PC-9 (cell line): Measurements from ENCODE around the gene ARHGAP45. TPM values are rescaled to one million over a fixed set of nuclear protein-coding genes. Genes with fewer than 3 reads are reported as not detected.

Experiments used
- BruUV-seq: library from RNA; stranded (reverse); fragments of 400-500 nt; replicated peaks from 2 replicates; lab custom pipeline; 2021; lab: Mats Ljungman, UMichigan
- CTCF ChIA-PET: fragments of 300-600 bp; sonication (Branson Sonifier 250); formaldehyde crosslinking; loops from one replicate; lab custom pipeline; 2022; ENCODE audit warnings: antibody characterized with exemption; lab: Charles Lee
- POLR2A ChIA-PET: fragments of 300-600 bp; sonication (Branson Sonifier 250); formaldehyde crosslinking; loops from one replicate; lab custom pipeline; 2022; ENCODE audit warnings: antibody characterized with exemption; ENCODE audit not compliant: unreplicated experiment; lab: Charles Lee
- DNase-seq, 2 experiments: peaks; one replicate each; pipeline versions ENCODE4 v3.0.0 to v3.0.0-alpha.2; 2015 to 2022; ENCODE audit warnings: mixed read lengths in 1 of 2
- H2AFZ ChIP-seq: fragments of 200-600 bp; sonication (generic); 2 replicates; pipeline ENCODE4 v1.8.1; 2017; ENCODE audit warnings: antibody characterized with exemption
- H3F3A ChIP-seq: fragments of 200-600 bp; sonication (generic); 2 replicates; pipeline ENCODE4 v1.8.1; 2017; ENCODE audit warnings: antibody characterized with exemption, mild to moderate bottlenecking, low read depth; ENCODE audit not compliant: insufficient read depth
- H3K27ac ChIP-seq: fragments of 200-600 bp; sonication (generic); 2 replicates; pipeline ENCODE4 v1.6.1; 2016; ENCODE audit warnings: mixed run types
- H3K27me3 ChIP-seq: fragments of 200-600 bp; sonication (generic); 2 replicates; pipeline ENCODE4 v1.6.1; 2016; ENCODE audit warnings: low read depth, mixed run types; ENCODE audit not compliant: insufficient read depth
- H3K36me3 ChIP-seq: fragments of 200-600 bp; sonication (generic); 2 replicates; pipeline ENCODE4 v1.6.1; 2016; ENCODE audit warnings: low read depth, mixed run types
- H3K4me1 ChIP-seq: fragments of 200-600 bp; sonication (generic); replicated peaks from 2 replicates; pipeline ENCODE4 v1.6.1; 2016; ENCODE audit warnings: mixed run types; ENCODE audit not compliant: insufficient read depth
- H3K4me2 ChIP-seq: fragments of 200-600 bp; sonication (generic); 2 replicates; pipeline ENCODE4 v1.6.1; 2017; ENCODE audit warnings: mixed run types
- H3K4me3 ChIP-seq: fragments of 200-600 bp; sonication (generic); 2 replicates; pipeline ENCODE4 v1.6.1; 2016; ENCODE audit warnings: mixed run types
- H3K79me2 ChIP-seq: fragments of 200-600 bp; sonication (generic); 2 replicates; pipeline ENCODE4 v1.6.1; 2017; ENCODE audit warnings: low read depth, mixed run types
- H3K9me2 ChIP-seq: fragments of 200-600 bp; sonication (generic); 2 replicates; pipeline ENCODE4 v1.8.1; 2017; ENCODE audit warnings: mild to moderate bottlenecking; ENCODE audit not compliant: insufficient read depth
- H3K9me3 ChIP-seq: fragments of 200-600 bp; sonication (generic); 2 replicates; pipeline ENCODE4 v1.8.1; 2016; ENCODE audit warnings: low read depth; ENCODE audit not compliant: insufficient read depth
- H4K20me1 ChIP-seq: fragments of 200-600 bp; sonication (generic); 2 replicates; pipeline ENCODE4 v1.8.1; 2017; ENCODE audit not compliant: insufficient read depth
- CTCF ChIP-seq: fragments of 200-600 bp; sonication (generic); conservative IDR thresholded peaks from 2 replicates; pipeline ENCODE4 v1.6.1; 2017; ENCODE audit warnings: mixed run types, antibody characterized with exemption, mild to moderate bottlenecking, moderate library complexity
- EZH2 ChIP-seq: fragments of 200-600 bp; sonication (generic); IDR thresholded peaks from 2 replicates; pipeline ENCODE4 v1.8.0; 2017; ENCODE audit warnings: antibody characterized with exemption, low read depth
- intact Hi-C: fragments of 100-400 bp; cut with micrococcal nuclease; formaldehyde crosslinking; loops from one replicate; pipeline ENCODE4 v1.10.0; 2022; ENCODE audit not compliant: unreplicated experiment
- total RNA-seq: library from RNA; stranded (reverse); gene quantifications from 2 replicates; pipeline ENCODE4 v1.2.3, GENCODE V29; 2021

Gene ARHGAP45
- total RNA-seq, 1 experiment from 2014 or later = 20.2 TPM

GRCh38 chr19:1130771-1131717 lies 64.1 kb downstream of the ARHGAP45 start:
- no TSS peak for BruUV-seq
- H3K27ac ChIP-seq = no peak overlapping the region
- TF ChIP-seq EZH2 (no peak), CTCF (no peak)
- CTCF ChIA-PET = no interaction called here
- H3K36me3 ChIP-seq = no peaks in the 10 kb centered on the region
- peak overlapping the region; percentile 68 for H3K4me2 ChIP-seq
- no peaks in the 10 kb centered on the region for H3K27me3 ChIP-seq
- peaks cover 33% of the 10 kb centered on the region; the same call in 1 of the 2 replicates for H3F3A ChIP-seq
- intact Hi-C loops = loop anchor here (5.0 kb wide), 1 partner anchor 34 kb away; the partner anchor contains the start of gene POLR2E
- H3K9me2 ChIP-seq = no peaks in the 10 kb centered on the region
- H4K20me1 ChIP-seq = peaks cover 37% of the 10 kb centered on the region
- no peaks in the 10 kb centered on the region for H3K4me1 ChIP-seq
- no peaks in the 10 kb centered on the region for H3K9me3 ChIP-seq
- DNase-seq = no peak
- POLR2A ChIA-PET = interaction anchor here (0.7 kb wide), 1 partner anchor 28 kb away, joined by 3 read pairs; no protein-coding TSS in a partner anchor
- H3K4me3 ChIP-seq = peak overlapping the region; percentile 56; the same call in 1 of the 2 replicates
- peaks cover 26% of the 10 kb centered on the region for H3K79me2 ChIP-seq
- peak overlapping the region; percentile 75 for H2AFZ ChIP-seq

DNA sequence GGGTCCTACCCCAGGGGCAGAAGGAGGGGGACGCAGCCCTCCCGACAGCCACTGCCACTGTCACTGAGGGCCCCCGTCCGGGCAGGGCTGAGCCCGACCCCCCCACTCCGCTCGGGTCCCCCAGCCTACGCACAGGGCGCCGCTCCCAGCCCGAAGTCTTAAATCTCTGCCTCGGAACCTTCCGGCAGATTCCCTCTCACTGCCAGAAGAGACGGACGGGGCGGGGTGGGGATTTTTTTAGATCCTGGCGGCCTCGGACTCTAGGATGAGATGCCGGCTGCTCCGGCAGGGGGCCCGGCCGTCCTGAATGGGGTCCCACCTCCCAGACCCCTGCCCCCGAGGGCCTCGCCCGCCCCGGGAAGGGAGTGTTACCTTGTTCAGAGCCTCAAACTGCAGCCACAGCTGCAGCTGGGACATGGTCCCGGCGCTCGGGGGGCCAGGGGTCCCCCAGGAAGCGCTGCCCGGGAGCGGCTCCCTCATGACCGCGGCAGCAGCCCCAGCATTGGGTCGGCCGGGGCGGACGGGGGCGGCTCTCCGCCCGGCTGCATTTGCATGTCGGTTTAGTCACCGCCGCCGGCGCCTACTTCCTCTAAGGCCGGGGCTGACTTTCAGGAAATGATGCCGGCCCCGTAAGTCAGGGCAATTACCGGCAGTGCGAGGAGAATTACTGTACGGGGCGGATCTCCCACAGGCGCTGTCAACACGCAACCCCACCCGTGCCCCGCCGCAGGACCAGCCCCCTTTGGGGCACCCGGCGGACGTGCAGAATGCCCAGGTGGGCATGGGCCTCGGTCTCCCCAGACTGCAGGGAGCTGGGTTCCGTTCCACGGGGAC lies 65.0 kb downstream of the ARHGAP45 start:
- H3K36me3 ChIP-seq = no peaks in the 10 kb centered on the region
- ChIA-PET POLR2A (no interaction called here), CTCF (no interaction called here)
- H3K4me1 ChIP-seq = no peaks in the 10 kb centered on the region
- no peaks in the 10 kb centered on the region for H3K27me3 ChIP-seq
- H3K79me2 ChIP-seq = peaks cover 26% of the 10 kb centered on the region
- H3K27ac ChIP-seq = no peak overlapping the region
- DNase-seq = peak in 1 of 2 experiments; percentile 79
- H3K9me3 ChIP-seq = no peaks in the 10 kb centered on the region
- H2AFZ ChIP-seq = peak overlapping the region; percentile 75
- no peak for TF ChIP-seq CTCF
- no peak for TF ChIP-seq EZH2
- intact Hi-C loops = loop anchor here (5.0 kb wide), 1 partner anchor 35 kb away; the partner anchor contains the start of gene POLR2E
- TSS peak; percentile 27 for BruUV-seq
- H3F3A ChIP-seq = peaks cover 32% of the 10 kb centered on the region; the same call in 1 of the 2 replicates
- H3K4me3 ChIP-seq = peak overlapping the region; percentile 56; the same call in 1 of the 2 replicates
- no peaks in the 10 kb centered on the region for H3K9me2 ChIP-seq
- peaks cover 45% of the 10 kb centered on the region for H4K20me1 ChIP-seq
- H3K4me2 ChIP-seq = peak overlapping the region; percentile 68
